AG10803 (cell line): Measurements from ENCODE around the gene WDR45B.

ENCODE experiments used
- DNase-seq: peaks from one replicate; pipeline ENCODE4 v3.0.0; 2010; ENCODE audit warnings: low read depth
- H3K4me3 ChIP-seq: 2 replicates; pipeline ENCODE4 v1.5.1; 2011; ENCODE audit warnings: mild to moderate bottlenecking, low read length, control low read depth
- CTCF ChIP-seq: conservative IDR thresholded peaks from 2 replicates; pipeline ENCODE4 v1.5.1; 2011; ENCODE audit warnings: mild to moderate bottlenecking, low read length, control low read depth, inconsistent platforms

WDR45B gene

GRCh38 chr17:82667668-82668000, 19.4 kb upstream of the WDR45B start:
- no peak for TF ChIP-seq CTCF
- H3K4me3 ChIP-seq, result no peak overlapping the region
- no peak for DNase-seq

- TF ChIP-seq CTCF, result no peak
Measured at GRCh38 chr17:82666931-82667667, 18.9 kb upstream of the WDR45B start.

GRCh38 chr17:82665891-82666290, 17.6 kb upstream of the WDR45B start:
- H3K4me3 ChIP-seq, result no peak overlapping the region
- no peak for TF ChIP-seq CTCF
- no peak for DNase-seq

More at GRCh38 chr17:82666931-82667667, 18.9 kb upstream of the WDR45B start:
- no peak for DNase-seq
- H3K4me3 ChIP-seq, result no peak overlapping the region

- no peak for TF ChIP-seq CTCF
- H3K4me3 ChIP-seq, result no peak overlapping the region
- DNase-seq, result no peak
Measured at GRCh38 chr17:82665217-82665616, 17.0 kb upstream of the WDR45B start.

- no peak for TF ChIP-seq CTCF
- DNase-seq, result no peak
- H3K4me3 ChIP-seq, result no peak overlapping the region
Measured at GRCh38 chr17:82664701-82665182, 16.5 kb upstream of the WDR45B start.

- no peak overlapping the region for H3K4me3 ChIP-seq
- TF ChIP-seq CTCF, result no peak
- no peak for DNase-seq
Measured at GRCh38 chr17:82664276-82664575, 16.0 kb upstream of the WDR45B start.
